PC-3 (cell line): ENCODE measurements around the gene KANK4. TPM values are rescaled to one million over a fixed set of nuclear protein-coding genes. Genes with fewer than 3 reads are reported as not detected.

Source experiments
- ATAC-seq: fragments of 200-7000 bp; cut with Tn5 transposase; 2 replicates; pipeline ENCODE4 v1.9.1; 2020; ENCODE audit warnings: mild to moderate bottlenecking, moderate library complexity
- BruUV-seq: library from RNA; stranded (reverse); fragments of 400-500 nt; replicated peaks from 2 replicates; lab custom pipeline; 2021; lab: Mats Ljungman, UMichigan
- CTCF ChIA-PET: fragments of 300-600 bp; sonication (Branson Sonifier 250); formaldehyde crosslinking; loops from one replicate; lab custom pipeline; 2022; ENCODE audit warnings: antibody characterized with exemption; lab: Charles Lee
- POLR2A ChIA-PET: fragments of 300-600 bp; sonication (Branson Sonifier 250); formaldehyde crosslinking; loops from one replicate; lab custom pipeline; 2022; ENCODE audit warnings: antibody characterized with exemption; ENCODE audit not compliant: unreplicated experiment; lab: Charles Lee
- DNase-seq: peaks from one replicate; pipeline ENCODE4 v3.0.0-alpha.2; 2015
- H2AFZ ChIP-seq: fragments of 300-600 bp; sonication (generic); 2 replicates; pipeline ENCODE4 v1.6.0; 2016; ENCODE audit warnings: antibody characterized with exemption, low read length
- H3F3A ChIP-seq: fragments of 300-600 bp; sonication (generic); one replicate; pipeline ENCODE4 v1.6.0; 2017; ENCODE audit warnings: antibody characterized with exemption, low read length, control low read depth, mild to moderate bottlenecking; ENCODE audit not compliant: unreplicated experiment
- H3K27ac ChIP-seq: fragments of 300-600 bp; sonication (generic); 2 replicates; pipeline ENCODE4 v1.5.1; 2016; ENCODE audit warnings: mild to moderate bottlenecking, low read length
- H3K27me3 ChIP-seq: fragments of 300-600 bp; sonication (generic); 2 replicates; pipeline ENCODE4 v1.6.1; 2016; ENCODE audit warnings: low read length, mixed read lengths
- H3K36me3 ChIP-seq: fragments of 300-600 bp; sonication (generic); 2 replicates; pipeline ENCODE4 v1.6.1; 2016; ENCODE audit warnings: low read depth, mixed run types, low read length, mixed read lengths
- H3K4me1 ChIP-seq: fragments of 300-600 bp; sonication (generic); 2 replicates; pipeline ENCODE4 v1.5.1; 2016; ENCODE audit warnings: low read length; ENCODE audit not compliant: insufficient read depth
- H3K4me2 ChIP-seq: fragments of 300-600 bp; sonication (generic); 2 replicates; pipeline ENCODE4 v1.6.0; 2016; ENCODE audit warnings: low read length
- H3K4me3 ChIP-seq: fragments of 300-600 bp; sonication (generic); 2 replicates; pipeline ENCODE4 v1.5.1; 2016; ENCODE audit warnings: mild to moderate bottlenecking, low read length, mixed read lengths
- H3K79me2 ChIP-seq: fragments of 300-600 bp; sonication (generic); 2 replicates; pipeline ENCODE4 v1.6.1; 2017; ENCODE audit warnings: low read length, mixed read lengths
- H3K9ac ChIP-seq: fragments of 300-600 bp; sonication (generic); 2 replicates; pipeline ENCODE4 v1.6.0; 2016; ENCODE audit warnings: mild to moderate bottlenecking, low read length
- H3K9me2 ChIP-seq: fragments of 300-600 bp; sonication (generic); replicated peaks from 2 replicates; pipeline ENCODE4 v1.6.1; 2016; ENCODE audit warnings: mixed run types, low read length, mixed read lengths
- H3K9me3 ChIP-seq: fragments of 300-600 bp; sonication (generic); 2 replicates; pipeline ENCODE4 v1.6.1; 2016; ENCODE audit warnings: low read length, mixed read lengths
- H4K20me1 ChIP-seq: fragments of 300-600 bp; sonication (generic); 2 replicates; pipeline ENCODE4 v1.6.1; 2016; ENCODE audit warnings: low read length, mixed read lengths
- EZH2 ChIP-seq: fragments of 300-600 bp; sonication (generic); IDR thresholded peaks from one replicate; pipeline ENCODE4 v1.6.1; 2017; ENCODE audit warnings: antibody characterized with exemption, mild to moderate bottlenecking, low read length; ENCODE audit not compliant: unreplicated experiment
- EZH2phosphoT487 ChIP-seq: fragments of 300-600 bp; sonication (generic); IDR thresholded peaks from 2 replicates; pipeline ENCODE4 v1.6.1; 2018; ENCODE audit warnings: mild to moderate bottlenecking, antibody characterized with exemption, low read length, borderline replicate concordance
- intact Hi-C: fragments of 100-400 bp; cut with micrococcal nuclease; formaldehyde crosslinking; loops from 2 replicates; pipeline ENCODE4 v1.9.0; 2023
- total RNA-seq: library from RNA; depleted of rRNA; stranded (reverse); fragments of >200 nt; gene quantifications from 2 replicates; pipeline ENCODE4 v1.2.3, GENCODE V29; 2014
- TF ChIP-seq, protein P1 (sequence below): fragments of 300-600 bp; sonication (generic); conservative IDR thresholded peaks from 2 replicates; pipeline ENCODE4 v1.5.1; 2017; ENCODE audit warnings: antibody characterized with exemption, low read depth, mild to moderate bottlenecking, low read length

Gene KANK4
- total RNA-seq, 1 experiment from 2014 or later: not detected

DNA sequence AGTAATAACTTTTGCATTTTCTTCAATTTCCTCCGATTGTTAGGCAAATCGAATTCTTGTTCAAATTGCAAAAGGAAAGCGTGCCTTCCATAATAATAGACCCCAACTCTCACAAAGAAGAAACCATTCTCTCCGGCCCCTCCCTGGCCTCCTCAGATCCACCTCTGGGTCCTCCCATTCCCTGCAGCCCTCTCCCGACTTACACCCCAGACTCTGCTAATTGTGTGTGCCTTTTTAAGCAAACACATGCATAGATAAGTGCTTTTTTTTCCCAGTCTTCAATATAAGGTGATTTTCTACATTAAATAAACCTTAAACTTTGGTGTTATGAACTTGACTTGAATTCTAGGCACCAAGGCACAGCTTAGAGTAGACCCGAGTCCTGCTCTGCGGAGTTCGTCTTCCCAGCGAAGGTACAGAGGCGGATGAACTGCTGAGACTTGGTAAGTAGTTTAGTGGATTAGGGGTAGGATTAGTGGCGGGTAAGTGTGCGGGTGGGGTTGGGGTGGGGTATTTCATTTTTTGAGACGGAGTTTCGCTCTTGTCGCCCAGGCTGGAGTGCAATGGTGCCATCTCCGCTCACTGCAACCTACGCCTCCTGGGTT lies 123.0 kb downstream of the KANK4 start:
- no TSS peak for BruUV-seq
- Histone ChIP-seq H3K9ac (no peak overlapping the region), H2AFZ (no peak overlapping the region), H3K4me1 (no peaks in the 10 kb centered on the region), H3K27ac (no peak overlapping the region), H3F3A (no peaks in the 10 kb centered on the region), H3K4me3 (no peak overlapping the region), H3K9me2 (no peaks in the 10 kb centered on the region), H3K79me2 (no peaks in the 10 kb centered on the region), H3K27me3 (no peaks in the 10 kb centered on the region), H3K36me3 (no peaks in the 10 kb centered on the region), H4K20me1 (no peaks in the 10 kb centered on the region), H3K4me2 (no peak overlapping the region), H3K9me3 (no peaks in the 10 kb centered on the region)
- TF ChIP-seq EZH2: no peak
- TF ChIP-seq, protein P1, sequence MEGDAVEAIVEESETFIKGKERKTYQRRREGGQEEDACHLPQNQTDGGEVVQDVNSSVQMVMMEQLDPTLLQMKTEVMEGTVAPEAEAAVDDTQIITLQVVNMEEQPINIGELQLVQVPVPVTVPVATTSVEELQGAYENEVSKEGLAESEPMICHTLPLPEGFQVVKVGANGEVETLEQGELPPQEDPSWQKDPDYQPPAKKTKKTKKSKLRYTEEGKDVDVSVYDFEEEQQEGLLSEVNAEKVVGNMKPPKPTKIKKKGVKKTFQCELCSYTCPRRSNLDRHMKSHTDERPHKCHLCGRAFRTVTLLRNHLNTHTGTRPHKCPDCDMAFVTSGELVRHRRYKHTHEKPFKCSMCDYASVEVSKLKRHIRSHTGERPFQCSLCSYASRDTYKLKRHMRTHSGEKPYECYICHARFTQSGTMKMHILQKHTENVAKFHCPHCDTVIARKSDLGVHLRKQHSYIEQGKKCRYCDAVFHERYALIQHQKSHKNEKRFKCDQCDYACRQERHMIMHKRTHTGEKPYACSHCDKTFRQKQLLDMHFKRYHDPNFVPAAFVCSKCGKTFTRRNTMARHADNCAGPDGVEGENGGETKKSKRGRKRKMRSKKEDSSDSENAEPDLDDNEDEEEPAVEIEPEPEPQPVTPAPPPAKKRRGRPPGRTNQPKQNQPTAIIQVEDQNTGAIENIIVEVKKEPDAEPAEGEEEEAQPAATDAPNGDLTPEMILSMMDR: no peak
- no peak for TF ChIP-seq EZH2phosphoT487
- intact Hi-C loops: no loop called here
- no peak for DNase-seq
- CTCF ChIA-PET: no interaction called here
- POLR2A ChIA-PET: no interaction called here
- no peak for ATAC-seq

GRCh38 chr1:62194651-62195544 lies 124.3 kb downstream of the KANK4 start, which contains the start of gene L1TD1:
L1TD1 (plus strand) TSS chr1:62194849; CDS start chr1:62206629, 11,780 bp downstream.
- Histone ChIP-seq H3K36me3 (no peaks in the 10 kb centered on the region), H3F3A (no peaks in the 10 kb centered on the region), H3K4me3 (no peak within 1 kb of the TSS), H3K27me3 (no peaks in the 10 kb centered on the region), H3K27ac (no peak within 1 kb of the TSS), H3K79me2 (no peaks in the 10 kb centered on the region), H3K4me1 (no peaks in the 10 kb centered on the region), H4K20me1 (no peaks in the 10 kb centered on the region), H3K9me3 (no peaks in the 10 kb centered on the region), H3K9ac (no peak within 1 kb of the TSS), H3K9me2 (no peaks in the 10 kb centered on the region), H3K4me2 (no peak within 1 kb of the TSS), H2AFZ (no peak within 1 kb of the TSS)
- ChIA-PET POLR2A (no interaction called here), CTCF (no interaction called here)
- DNase-seq (no peak), ATAC-seq (no peak)
- no peak for TF ChIP-seq EZH2
- no peak for TF ChIP-seq EZH2phosphoT487
- TF ChIP-seq, protein P1: no peak
- intact Hi-C loops: no loop called here
- no TSS peak for BruUV-seq

- Histone ChIP-seq H3K9me2 (no peaks in the 10 kb centered on the region), H3K9me3 (no peaks in the 10 kb centered on the region), H3K27ac (no peak overlapping the region), H3K27me3 (no peaks in the 10 kb centered on the region), H3K9ac (no peak overlapping the region), H3K36me3 (no peaks in the 10 kb centered on the region), H3K79me2 (no peaks in the 10 kb centered on the region), H3F3A (no peaks in the 10 kb centered on the region), H2AFZ (no peak overlapping the region), H3K4me3 (no peak overlapping the region), H3K4me2 (no peak overlapping the region), H4K20me1 (no peaks in the 10 kb centered on the region), H3K4me1 (no peaks in the 10 kb centered on the region)
- ATAC-seq (no peak), DNase-seq (no peak)
- ChIA-PET CTCF (interaction anchor here (0.6 kb wide), 1 partner anchor 225 kb away, joined by 3 read pairs; no protein-coding TSS in a partner anchor), POLR2A (no interaction called here)
- intact Hi-C loops: no loop called here
- BruUV-seq: no TSS peak
- TF ChIP-seq EZH2 (no peak), EZH2phosphoT487 (no peak)
- TF ChIP-seq, protein P1: no peak
Observed at GRCh38 chr1:62188111-62188510, 131.1 kb downstream of the KANK4 start.
